ENCODE measurements around the gene OR12D2.
"Not testable (repeated sequence)": the region's sequence is repeated elsewhere in the genome, so short reads cannot be mapped to it uniquely, and the experiment has no call there.

Gene OR12D2

GRCh38 chr6:29395331-29395730 lies at the start of gene OR12D2:
Gene OR12D2 (plus strand): TSS chr6:29395631. CDS start chr6:29396700, 1,069 bp downstream.
- H3K36me3 ChIP-seq (ENCODE audit: insufficient read depth, low read depth, low read length) = no peaks in the 10 kb centered on the region
- H3K4me3 ChIP-seq (ENCODE audit: low read length) = no peak within 1 kb of the TSS
- no peak within 1 kb of the TSS for H3K27ac ChIP-seq (ENCODE audit: low read length)
- H3K9me3 ChIP-seq (ENCODE audit: insufficient read depth, low read depth, low read length) = no peaks in the 10 kb centered on the region
- H3K9ac ChIP-seq (ENCODE audit: low read depth, low read length) = no peak within 1 kb of the TSS
- peaks cover 4% of the 10 kb centered on the region; the same call in 1 of the 2 replicates for H3K4me1 ChIP-seq (ENCODE audit: insufficient read depth, low read length)
- no peaks in the 10 kb centered on the region for H3K27me3 ChIP-seq (ENCODE audit: insufficient read depth, low read length)

DNA sequence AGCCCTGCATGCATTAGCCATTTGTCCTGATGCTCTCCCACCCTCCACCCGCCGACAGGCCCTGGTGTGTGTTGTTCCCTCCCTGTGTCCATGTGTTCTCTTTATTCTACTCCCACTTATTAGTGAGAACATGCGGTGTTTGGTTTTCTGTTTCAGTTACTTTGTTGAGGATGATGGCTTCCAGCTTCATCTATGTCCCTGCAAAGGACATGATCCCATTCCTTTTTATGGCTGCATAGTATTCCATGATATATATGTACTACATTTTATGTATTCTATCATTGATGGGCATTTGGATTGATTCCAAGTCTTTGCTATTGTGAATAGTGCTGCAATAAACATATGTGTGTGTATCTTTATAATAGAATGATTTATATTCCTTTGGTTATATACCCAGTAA lies 46.1 kb upstream of the OR12D2 start:
- H3K9ac ChIP-seq (ENCODE audit: low read depth, low read length); H3K36me3 ChIP-seq (ENCODE audit: insufficient read depth, low read depth, low read length); H3K27me3 ChIP-seq (ENCODE audit: insufficient read depth, low read length); H3K9me3 ChIP-seq (ENCODE audit: insufficient read depth, low read depth, low read length); H3K4me3 ChIP-seq (ENCODE audit: low read length); H3K4me1 ChIP-seq (ENCODE audit: insufficient read depth, low read length); H3K27ac ChIP-seq (ENCODE audit: low read length): not testable (repeated sequence)

GRCh38 chr6:29354980-29355379 lies 40.5 kb upstream of the OR12D2 start:
- no peaks in the 10 kb centered on the region for H3K9me3 ChIP-seq (ENCODE audit: insufficient read depth, low read depth, low read length)
- no peak overlapping the region for H3K4me3 ChIP-seq (ENCODE audit: low read length)
- no peak overlapping the region for H3K9ac ChIP-seq (ENCODE audit: low read depth, low read length)
- H3K27me3 ChIP-seq (ENCODE audit: insufficient read depth, low read length) = no peaks in the 10 kb centered on the region
- no peaks in the 10 kb centered on the region for H3K36me3 ChIP-seq (ENCODE audit: insufficient read depth, low read depth, low read length)
- no peak overlapping the region for H3K27ac ChIP-seq (ENCODE audit: low read length)
- no peaks in the 10 kb centered on the region for H3K4me1 ChIP-seq (ENCODE audit: insufficient read depth, low read length)

GRCh38 chr6:29355603-29356002 lies 39.8 kb upstream of the OR12D2 start:
- Histone ChIP-seq H3K36me3 (ENCODE audit: insufficient read depth, low read depth, low read length) (no peaks in the 10 kb centered on the region), H3K27ac (ENCODE audit: low read length) (no peak overlapping the region), H3K4me1 (ENCODE audit: insufficient read depth, low read length) (no peaks in the 10 kb centered on the region), H3K9me3 (ENCODE audit: insufficient read depth, low read depth, low read length) (no peaks in the 10 kb centered on the region), H3K27me3 (ENCODE audit: insufficient read depth, low read length) (no peaks in the 10 kb centered on the region), H3K9ac (ENCODE audit: low read depth, low read length) (no peak overlapping the region), H3K4me3 (ENCODE audit: low read length) (no peak overlapping the region)

GRCh38 chr6:29368765-29369164 lies 26.7 kb upstream of the OR12D2 start, which contains the start of gene OR5V1:
Gene OR5V1 (minus strand): TSS chr6:29368865. CDS start chr6:29356195, 12,670 bp downstream.
- Histone ChIP-seq H3K36me3 (ENCODE audit: insufficient read depth, low read depth, low read length) (no peaks in the 10 kb centered on the region), H3K9me3 (ENCODE audit: insufficient read depth, low read depth, low read length) (no peaks in the 10 kb centered on the region), H3K27me3 (ENCODE audit: insufficient read depth, low read length) (no peaks in the 10 kb centered on the region), H3K4me3 (ENCODE audit: low read length) (no peak within 1 kb of the TSS), H3K9ac (ENCODE audit: low read depth, low read length) (no peak within 1 kb of the TSS), H3K4me1 (ENCODE audit: insufficient read depth, low read length) (no peaks in the 10 kb centered on the region), H3K27ac (ENCODE audit: low read length) (no peak within 1 kb of the TSS)

DNA sequence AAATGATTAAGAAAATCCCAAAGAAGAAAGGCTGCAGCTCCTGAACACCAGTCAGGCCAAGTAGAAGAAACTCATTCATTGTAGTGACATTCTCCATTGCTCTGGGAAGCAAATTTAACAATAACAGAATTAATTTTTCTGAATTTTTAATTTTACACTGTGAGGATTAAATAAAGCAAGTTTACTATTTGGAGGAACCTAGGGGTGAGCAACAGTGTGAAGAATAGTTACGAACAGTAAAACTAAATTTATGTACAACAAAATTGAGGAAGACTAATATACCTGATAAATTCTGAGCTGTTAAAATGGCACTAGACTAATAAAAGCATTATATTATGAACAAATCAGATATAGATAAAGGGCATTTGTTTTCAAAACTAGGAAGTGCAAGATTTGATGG lies 20.2 kb upstream of the OR12D2 start, which contains the start of gene OR12D3:
OR12D3 (minus strand) TSS at position 101 of the 400 bp plus-strand sequence; CDS start at position 97, 4 bp downstream.
- no peaks in the 10 kb centered on the region for H3K27me3 ChIP-seq (ENCODE audit: insufficient read depth, low read length)
- H3K36me3 ChIP-seq (ENCODE audit: insufficient read depth, low read depth, low read length) = no peaks in the 10 kb centered on the region
- no peak within 1 kb of the TSS for H3K9ac ChIP-seq (ENCODE audit: low read depth, low read length)
- no peak within 1 kb of the TSS for H3K4me3 ChIP-seq (ENCODE audit: low read length)
- no peak within 1 kb of the TSS for H3K27ac ChIP-seq (ENCODE audit: low read length)
- no peaks in the 10 kb centered on the region for H3K4me1 ChIP-seq (ENCODE audit: insufficient read depth, low read length)
- H3K9me3 ChIP-seq (ENCODE audit: insufficient read depth, low read depth, low read length) = no peaks in the 10 kb centered on the region

DNA sequence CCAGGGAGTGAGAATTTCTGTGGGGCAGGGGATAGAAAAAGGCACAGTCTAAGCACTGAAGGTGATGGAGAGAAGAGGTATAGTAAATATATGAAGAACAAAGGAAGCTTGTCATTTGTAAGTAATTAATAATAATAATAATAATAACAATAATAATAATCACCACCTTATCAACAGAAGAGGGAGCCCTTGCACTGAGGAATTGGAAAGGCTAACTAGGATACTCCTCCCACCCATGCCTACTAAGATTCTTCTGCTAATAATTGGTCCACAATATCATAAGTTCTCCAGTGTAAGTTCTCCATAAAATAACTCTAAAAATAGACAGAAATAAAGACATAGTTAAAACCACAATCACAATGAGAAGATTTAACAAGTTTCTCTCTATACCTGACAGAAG lies 19.4 kb upstream of the OR12D2 start:
- Histone ChIP-seq H3K4me3 (ENCODE audit: low read length) (no peak overlapping the region), H3K4me1 (ENCODE audit: insufficient read depth, low read length) (no peaks in the 10 kb centered on the region), H3K9me3 (ENCODE audit: insufficient read depth, low read depth, low read length) (no peaks in the 10 kb centered on the region), H3K36me3 (ENCODE audit: insufficient read depth, low read depth, low read length) (no peaks in the 10 kb centered on the region), H3K27me3 (ENCODE audit: insufficient read depth, low read length) (no peaks in the 10 kb centered on the region), H3K27ac (ENCODE audit: low read length) (no peak overlapping the region), H3K9ac (ENCODE audit: low read depth, low read length) (no peak overlapping the region)

- H3K9me3 ChIP-seq (ENCODE audit: insufficient read depth, low read depth, low read length) = no peaks in the 10 kb centered on the region
- no peak overlapping the region for H3K9ac ChIP-seq (ENCODE audit: low read depth, low read length)
- no peak overlapping the region for H3K27ac ChIP-seq (ENCODE audit: low read length)
- H3K36me3 ChIP-seq (ENCODE audit: insufficient read depth, low read depth, low read length) = no peaks in the 10 kb centered on the region
- H3K4me1 ChIP-seq (ENCODE audit: insufficient read depth, low read length) = no peaks in the 10 kb centered on the region
- no peak overlapping the region for H3K4me3 ChIP-seq (ENCODE audit: low read length)
- H3K27me3 ChIP-seq (ENCODE audit: insufficient read depth, low read length) = no peaks in the 10 kb centered on the region
Observed at GRCh38 chr6:29388533-29388932, 6.9 kb upstream of the OR12D2 start.

GRCh38 chr6:29399525-29399924 lies 4.1 kb downstream of the OR12D2 start:
- Histone ChIP-seq H3K27ac (ENCODE audit: low read length) (no peak overlapping the region), H3K9me3 (ENCODE audit: insufficient read depth, low read depth, low read length) (no peaks in the 10 kb centered on the region), H3K27me3 (ENCODE audit: insufficient read depth, low read length) (no peaks in the 10 kb centered on the region), H3K4me3 (ENCODE audit: low read length) (no peak overlapping the region), H3K36me3 (ENCODE audit: insufficient read depth, low read depth, low read length) (no peaks in the 10 kb centered on the region), H3K9ac (ENCODE audit: low read depth, low read length) (no peak overlapping the region), H3K4me1 (ENCODE audit: insufficient read depth, low read length) (peaks cover 4% of the 10 kb centered on the region; the same call in 1 of the 2 replicates)

GRCh38 chr6:29403801-29404200 lies 8.4 kb downstream of the OR12D2 start:
- Histone ChIP-seq H3K4me1 (ENCODE audit: insufficient read depth, low read length) (no peaks in the 10 kb centered on the region), H3K9ac (ENCODE audit: low read depth, low read length) (no peak overlapping the region), H3K36me3 (ENCODE audit: insufficient read depth, low read depth, low read length) (no peaks in the 10 kb centered on the region), H3K9me3 (ENCODE audit: insufficient read depth, low read depth, low read length) (no peaks in the 10 kb centered on the region), H3K27me3 (ENCODE audit: insufficient read depth, low read length) (no peaks in the 10 kb centered on the region), H3K27ac (ENCODE audit: low read length) (no peak overlapping the region), H3K4me3 (ENCODE audit: low read length) (no peak overlapping the region)

DNA sequence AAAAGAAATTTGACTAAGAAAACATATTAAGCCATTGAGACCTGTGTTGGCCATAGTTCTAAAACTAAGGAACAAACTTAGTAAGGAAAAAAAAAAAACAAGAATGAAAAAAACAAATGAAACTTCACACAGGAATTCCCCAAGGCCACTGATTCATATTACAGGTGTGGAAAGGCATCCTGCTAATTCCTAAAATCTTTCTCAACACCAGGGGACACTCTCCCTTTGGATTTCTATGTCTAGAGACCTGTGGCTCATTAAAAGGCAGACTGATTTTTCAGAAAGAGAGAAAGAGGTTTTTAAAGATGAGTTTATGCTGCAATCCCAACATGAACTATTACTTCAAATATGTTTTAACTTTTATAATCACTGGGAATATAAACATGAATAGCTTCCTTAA lies 19.2 kb downstream of the OR12D2 start, which contains the start of gene OR12D1:
OR12D1 (plus strand) TSS at position 341 of the 400 bp plus-strand sequence.
- Histone ChIP-seq H3K4me3 (ENCODE audit: low read length) (no peak within 1 kb of the TSS), H3K9ac (ENCODE audit: low read depth, low read length) (no peak within 1 kb of the TSS), H3K9me3 (ENCODE audit: insufficient read depth, low read depth, low read length) (peaks cover 5% of the 10 kb centered on the region; the same call in 1 of the 2 replicates), H3K27me3 (ENCODE audit: insufficient read depth, low read length) (no peaks in the 10 kb centered on the region), H3K27ac (ENCODE audit: low read length) (no peak within 1 kb of the TSS), H3K4me1 (ENCODE audit: insufficient read depth, low read length) (no peaks in the 10 kb centered on the region), H3K36me3 (ENCODE audit: insufficient read depth, low read depth, low read length) (no peaks in the 10 kb centered on the region)

- H3K9ac ChIP-seq (ENCODE audit: low read depth, low read length) = no peak overlapping the region
- no peaks in the 10 kb centered on the region for H3K36me3 ChIP-seq (ENCODE audit: insufficient read depth, low read depth, low read length)
- peaks cover 4% of the 10 kb centered on the region; the same call in 1 of the 2 replicates for H3K4me1 ChIP-seq (ENCODE audit: insufficient read depth, low read length)
- H3K27me3 ChIP-seq (ENCODE audit: insufficient read depth, low read length) = no peaks in the 10 kb centered on the region
- no peak overlapping the region for H3K4me3 ChIP-seq (ENCODE audit: low read length)
- H3K27ac ChIP-seq (ENCODE audit: low read length) = no peak overlapping the region
- no peaks in the 10 kb centered on the region for H3K9me3 ChIP-seq (ENCODE audit: insufficient read depth, low read depth, low read length)
Observed at GRCh38 chr6:29419516-29419915, 24.1 kb downstream of the OR12D2 start.
